Measurements from ENCODE around the gene UXS1. TPM values are rescaled to one million over a fixed set of nuclear protein-coding genes. Genes with fewer than 3 reads are reported as not detected.

UXS1 gene
- total RNA-seq, 2 donors from 2014 or later = 62.0 to 105 TPM

DNA sequence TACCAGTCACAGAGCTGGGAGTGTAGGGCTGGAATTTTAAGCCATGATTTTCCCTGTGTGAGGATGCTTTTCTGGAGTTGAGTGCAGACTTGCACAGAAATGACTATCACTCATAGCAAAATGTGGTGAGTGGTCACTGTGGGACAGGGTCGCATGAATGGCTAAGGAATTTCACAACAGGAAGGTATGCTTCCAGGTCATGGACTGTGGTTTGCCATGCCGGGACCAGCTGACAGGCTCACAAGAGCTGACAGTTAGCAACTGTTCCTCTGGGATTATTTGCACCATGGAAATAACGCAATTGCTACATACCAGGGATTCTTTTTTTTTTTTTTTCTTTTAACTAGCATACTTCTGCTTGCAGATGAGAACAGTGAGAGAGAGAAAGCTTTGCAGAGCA, 3.8 kb upstream of the UXS1 start:
- Mint-ChIP-seq H3K9me3 (no peaks in the 10 kb centered on the region), H3K4me3 (no peak overlapping the region), H3K36me3 (ENCODE audit: low read depth) (peaks cover 10% of the 10 kb centered on the region), H3K4me1 (peaks cover 3% of the 10 kb centered on the region), H3K27me3 (no peaks in the 10 kb centered on the region), H3K27ac (no peak overlapping the region)
- no peak for ATAC-seq (replicated peaks)

GRCh38 chr2:106195981-106196380, 1.9 kb upstream of the UXS1 start:
- no peak for ATAC-seq (replicated peaks)
- no peak overlapping the region for H3K27ac Mint-ChIP-seq
- H3K4me3 Mint-ChIP-seq = no peak overlapping the region
- no peaks in the 10 kb centered on the region for H3K27me3 Mint-ChIP-seq
- H3K9me3 Mint-ChIP-seq = no peaks in the 10 kb centered on the region
- peaks cover 16% of the 10 kb centered on the region for H3K36me3 Mint-ChIP-seq (ENCODE audit: low read depth)
- peaks cover 16% of the 10 kb centered on the region for H3K4me1 Mint-ChIP-seq

- Mint-ChIP-seq H3K4me1 (peaks cover 19% of the 10 kb centered on the region), H3K27me3 (no peaks in the 10 kb centered on the region)
- ATAC-seq (replicated peaks) = no peak
Measured at GRCh38 chr2:106195456-106195855, 1.4 kb upstream of the UXS1 start.

DNA sequence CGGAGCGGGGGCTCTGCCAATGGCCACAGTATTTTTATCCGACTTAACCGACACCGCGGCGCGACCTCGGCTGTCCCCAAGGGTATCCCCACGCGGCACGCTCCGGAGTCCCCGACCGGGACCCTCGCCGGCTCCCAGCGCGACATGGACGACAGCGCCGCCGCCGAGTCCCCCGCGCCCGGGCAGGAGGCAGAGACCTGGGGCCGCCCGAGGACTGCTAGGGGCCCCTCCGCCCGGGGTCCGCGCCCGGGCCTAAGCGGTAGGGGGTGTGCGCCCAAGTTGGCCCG, 468 bp downstream of the UXS1 start:
- Mint-ChIP-seq H3K27ac (peak overlapping the region; percentile 76), H3K36me3 (ENCODE audit: low read depth) (peaks cover 33% of the 10 kb centered on the region), H3K27me3 (no peaks in the 10 kb centered on the region), H3K4me1 (peaks cover 33% of the 10 kb centered on the region), H3K4me3 (peak overlapping the region; percentile 78), H3K9me3 (no peaks in the 10 kb centered on the region)
- ATAC-seq (replicated peaks) = no peak

More at GRCh38 chr2:106195456-106195855, 1.4 kb upstream of the UXS1 start:
- Mint-ChIP-seq H3K9me3 (no peaks in the 10 kb centered on the region), H3K27ac (no peak overlapping the region), H3K36me3 (ENCODE audit: low read depth) (peaks cover 16% of the 10 kb centered on the region), H3K4me3 (peak overlapping the region; percentile 82)

- H3K36me3 Mint-ChIP-seq (ENCODE audit: low read depth) = peaks cover 39% of the 10 kb centered on the region
- ATAC-seq (replicated peaks) = peak; percentile 80
- peaks cover 39% of the 10 kb centered on the region for H3K4me1 Mint-ChIP-seq
- H3K27ac Mint-ChIP-seq = peak overlapping the region; percentile 76
- H3K4me3 Mint-ChIP-seq = peak overlapping the region; percentile 78
- H3K27me3 Mint-ChIP-seq = no peaks in the 10 kb centered on the region
- H3K9me3 Mint-ChIP-seq = no peaks in the 10 kb centered on the region
Measured at GRCh38 chr2:106192752-106193689, 1.1 kb downstream of the UXS1 start.

DNA sequence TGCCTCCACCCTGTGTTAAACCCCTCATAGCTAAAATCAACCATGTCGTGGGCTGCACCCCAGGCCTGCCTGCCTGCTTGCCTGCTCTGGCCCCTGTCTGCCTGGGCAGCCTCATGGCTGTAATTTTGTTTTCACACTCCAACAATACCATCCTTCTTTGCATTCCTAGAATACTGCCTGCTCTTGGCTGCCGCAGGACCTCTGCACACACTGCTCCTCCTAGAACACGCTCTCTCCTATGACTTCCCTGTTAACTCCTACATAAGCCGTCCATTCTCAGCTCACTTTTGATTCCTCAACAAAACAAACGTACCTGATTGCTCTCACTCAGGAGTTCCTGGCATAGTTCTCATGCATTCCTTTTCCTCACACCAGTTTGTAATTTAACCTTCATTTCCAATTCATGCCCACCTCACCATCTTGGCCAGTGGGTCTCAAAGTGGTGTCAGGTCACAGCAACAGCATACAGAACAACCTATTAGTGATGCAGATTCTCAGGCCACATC, 2.5 kb downstream of the UXS1 start:
- Mint-ChIP-seq H3K4me3 (peak overlapping the region; percentile 78), H3K36me3 (ENCODE audit: low read depth) (peaks cover 40% of the 10 kb centered on the region), H3K4me1 (peaks cover 40% of the 10 kb centered on the region), H3K27ac (no peak overlapping the region), H3K27me3 (no peaks in the 10 kb centered on the region), H3K9me3 (no peaks in the 10 kb centered on the region)
- no peak for ATAC-seq (replicated peaks)

DNA sequence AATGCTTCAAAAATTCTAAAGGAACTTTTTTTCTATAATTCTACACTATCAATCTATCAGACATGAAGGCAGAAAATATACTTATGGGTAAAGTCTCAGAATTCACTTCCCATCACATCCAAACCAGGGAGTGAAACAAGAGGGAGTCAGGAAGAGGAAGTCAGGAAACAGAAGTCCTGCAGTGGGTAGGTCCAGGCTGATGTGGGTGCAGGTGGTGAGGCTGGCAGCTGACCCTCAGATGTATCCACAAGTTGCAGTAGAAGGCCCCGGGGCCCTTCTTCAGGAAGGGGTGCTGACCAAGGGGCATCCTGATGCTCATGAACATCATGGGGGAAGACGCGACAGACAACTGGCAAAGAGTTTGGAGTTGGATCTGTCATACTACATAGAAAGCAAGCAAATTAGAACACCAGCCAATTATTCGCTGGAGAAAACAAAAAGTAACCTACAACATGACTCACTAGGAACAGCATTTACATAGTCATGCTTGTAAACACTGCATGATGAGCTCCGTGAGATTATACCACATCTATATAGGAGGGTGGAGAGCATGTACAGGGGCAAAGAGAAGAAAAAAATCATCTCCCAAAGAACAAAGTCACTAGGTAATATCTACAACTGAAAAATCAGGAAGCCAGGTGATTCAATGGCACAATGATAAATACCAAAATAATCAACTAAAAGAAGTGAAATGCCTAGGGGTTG, 4.2 kb downstream of the UXS1 start:
- peak overlapping the region; percentile 7 for H3K4me3 Mint-ChIP-seq
- H3K27me3 Mint-ChIP-seq = no peaks in the 10 kb centered on the region
- ATAC-seq (replicated peaks) = no peak
- H3K4me1 Mint-ChIP-seq = peaks cover 51% of the 10 kb centered on the region
- peaks cover 48% of the 10 kb centered on the region for H3K36me3 Mint-ChIP-seq (ENCODE audit: low read depth)
- H3K27ac Mint-ChIP-seq = no peak overlapping the region
- H3K9me3 Mint-ChIP-seq = no peaks in the 10 kb centered on the region

GRCh38 chr2:106189325-106189724, 4.8 kb downstream of the UXS1 start:
- Mint-ChIP-seq H3K4me1 (peaks cover 57% of the 10 kb centered on the region), H3K36me3 (ENCODE audit: low read depth) (peaks cover 44% of the 10 kb centered on the region), H3K9me3 (no peaks in the 10 kb centered on the region), H3K27me3 (no peaks in the 10 kb centered on the region), H3K27ac (no peak overlapping the region), H3K4me3 (peak overlapping the region; percentile 7)
- ATAC-seq (replicated peaks) = no peak

DNA sequence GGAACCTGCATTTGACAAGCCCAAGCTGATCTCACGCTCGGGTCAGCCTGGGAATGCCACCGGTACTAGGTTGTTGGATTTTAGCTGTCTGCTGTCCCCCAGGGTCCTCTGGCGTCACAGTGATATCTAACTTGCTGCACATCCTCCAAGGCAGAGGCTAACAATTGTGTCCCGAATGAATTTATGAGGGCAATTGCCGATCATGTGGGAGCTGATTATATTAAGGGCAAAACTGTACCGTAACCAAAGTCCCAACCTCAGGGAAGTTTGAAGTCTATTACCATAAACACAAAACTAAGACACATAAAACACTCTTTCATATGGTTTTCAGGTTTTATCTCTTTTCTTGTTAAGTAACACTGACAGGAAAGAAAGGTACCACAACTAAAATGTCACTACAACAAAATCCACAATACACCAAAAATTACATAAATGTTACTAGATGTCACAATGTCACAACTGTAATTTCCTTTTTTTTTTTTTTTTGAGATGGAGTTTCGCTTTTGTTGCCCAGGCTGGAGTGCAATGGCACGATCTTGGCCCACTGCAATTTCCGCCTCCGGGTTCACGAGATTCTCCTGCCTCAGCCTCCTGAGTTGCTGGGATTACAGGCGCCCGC, 6.7 kb downstream of the UXS1 start:
- Mint-ChIP-seq H3K4me3 (no peak overlapping the region), H3K9me3 (no peaks in the 10 kb centered on the region), H3K27me3 (no peaks in the 10 kb centered on the region), H3K4me1 (peaks cover 55% of the 10 kb centered on the region), H3K27ac (no peak overlapping the region), H3K36me3 (ENCODE audit: low read depth) (peaks cover 33% of the 10 kb centered on the region)
- no peak for ATAC-seq (replicated peaks)

DNA sequence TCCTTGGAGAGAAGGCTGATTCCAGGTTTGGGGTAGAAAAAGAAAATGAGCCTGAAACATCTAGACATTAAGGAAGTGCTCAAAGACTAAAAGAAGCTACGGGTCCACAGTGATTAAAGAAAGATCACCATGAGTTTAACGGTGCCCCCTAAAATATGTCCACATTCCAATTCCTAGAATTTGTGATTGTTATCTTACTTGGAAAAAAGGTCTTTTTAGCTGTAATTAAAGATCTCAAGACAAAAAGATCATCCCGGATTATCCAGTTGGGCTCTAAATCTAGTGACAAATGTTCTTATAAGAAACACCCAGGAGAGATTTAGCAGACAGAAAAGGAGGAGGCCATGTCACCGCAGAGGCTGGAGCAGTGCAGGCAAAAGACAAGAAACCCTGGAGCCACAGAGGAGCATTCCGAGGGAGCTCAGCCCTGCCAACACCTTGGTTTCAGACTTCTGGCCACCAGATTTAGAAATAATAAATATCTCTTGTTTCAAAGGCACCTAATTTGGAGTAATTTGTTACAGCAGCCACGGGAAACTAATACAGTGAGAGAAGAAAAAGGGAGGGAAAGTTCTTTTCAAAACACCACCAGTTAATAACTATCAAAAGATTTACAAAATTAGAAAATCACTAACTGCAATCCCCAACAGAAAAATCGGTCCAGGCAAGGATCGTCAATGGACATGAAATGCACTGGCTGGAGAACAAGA, 8.5 kb downstream of the UXS1 start:
- peaks cover 32% of the 10 kb centered on the region for H3K36me3 Mint-ChIP-seq (ENCODE audit: low read depth)
- H3K9me3 Mint-ChIP-seq = no peaks in the 10 kb centered on the region
- no peak for ATAC-seq (replicated peaks)
- no peak overlapping the region for H3K27ac Mint-ChIP-seq
- H3K4me1 Mint-ChIP-seq = peaks cover 43% of the 10 kb centered on the region
- H3K27me3 Mint-ChIP-seq = no peaks in the 10 kb centered on the region
- no peak overlapping the region for H3K4me3 Mint-ChIP-seq

- ATAC-seq (replicated peaks) = no peak
- no peak overlapping the region for H3K4me3 Mint-ChIP-seq
- no peaks in the 10 kb centered on the region for H3K9me3 Mint-ChIP-seq
- peaks cover 27% of the 10 kb centered on the region for H3K36me3 Mint-ChIP-seq (ENCODE audit: low read depth)
- H3K4me1 Mint-ChIP-seq = peaks cover 39% of the 10 kb centered on the region
- no peaks in the 10 kb centered on the region for H3K27me3 Mint-ChIP-seq
- H3K27ac Mint-ChIP-seq = no peak overlapping the region
Measured at GRCh38 chr2:106184857-106185256, 9.2 kb downstream of the UXS1 start.

- H3K4me1 Mint-ChIP-seq = peaks cover 35% of the 10 kb centered on the region
- H3K27ac Mint-ChIP-seq = no peak overlapping the region
- H3K9me3 Mint-ChIP-seq = no peaks in the 10 kb centered on the region
- H3K27me3 Mint-ChIP-seq = no peaks in the 10 kb centered on the region
- no peak overlapping the region for H3K4me3 Mint-ChIP-seq
- peaks cover 23% of the 10 kb centered on the region for H3K36me3 Mint-ChIP-seq (ENCODE audit: low read depth)
- ATAC-seq (replicated peaks) = no peak
Measured at GRCh38 chr2:106184394-106184793, 9.7 kb downstream of the UXS1 start.

DNA sequence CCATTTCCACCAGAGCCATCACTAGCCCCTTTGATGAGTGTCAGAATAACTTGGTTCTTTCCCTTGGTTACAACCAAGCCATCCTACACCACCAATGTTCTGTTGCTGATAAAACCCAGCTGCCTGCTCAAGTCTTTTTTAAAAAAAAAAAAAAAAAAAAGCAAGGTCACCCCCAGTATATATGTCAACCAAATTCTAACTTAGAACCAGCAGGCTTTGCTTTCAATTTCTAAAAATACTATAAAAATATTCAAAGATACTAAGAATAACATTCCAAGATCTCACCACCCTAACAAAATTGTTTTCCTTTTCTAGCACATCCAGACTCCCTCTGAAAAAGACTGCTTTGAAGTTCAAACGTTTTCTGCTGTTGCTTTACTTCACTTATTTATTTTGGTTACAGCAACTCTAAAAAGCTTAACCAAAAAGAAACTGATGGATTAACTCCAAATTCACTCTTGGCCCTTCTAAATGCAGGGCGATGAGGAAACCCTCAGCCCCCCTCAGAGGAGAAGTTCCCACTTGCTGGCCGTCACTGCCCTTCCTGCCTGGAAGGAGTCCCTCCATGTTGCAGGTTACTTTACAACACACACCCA, 10.9 kb downstream of the UXS1 start:
- H3K4me1 Mint-ChIP-seq = peaks cover 31% of the 10 kb centered on the region
- H3K27ac Mint-ChIP-seq = no peak overlapping the region
- peaks cover 14% of the 10 kb centered on the region for H3K36me3 Mint-ChIP-seq (ENCODE audit: low read depth)
- H3K4me3 Mint-ChIP-seq = no peak overlapping the region
- H3K27me3 Mint-ChIP-seq = no peaks in the 10 kb centered on the region
- ATAC-seq (replicated peaks) = no peak
- H3K9me3 Mint-ChIP-seq = no peaks in the 10 kb centered on the region

GRCh38 chr2:106181064-106181463, 13.0 kb downstream of the UXS1 start:
- Mint-ChIP-seq H3K27ac (no peak overlapping the region), H3K27me3 (no peaks in the 10 kb centered on the region), H3K36me3 (ENCODE audit: low read depth) (peaks cover 12% of the 10 kb centered on the region), H3K4me3 (no peak overlapping the region), H3K4me1 (peaks cover 31% of the 10 kb centered on the region), H3K9me3 (no peaks in the 10 kb centered on the region)
- no peak for ATAC-seq (replicated peaks)
